Endometrial microvascular endothelial cells (primary cell): ENCODE data around the gene FGFR3. TPM values are rescaled to one million over a fixed set of nuclear protein-coding genes. Genes with fewer than 3 reads are reported as not detected.

Experiments used
- in situ Hi-C: cut with HindIII; loops from 2 replicates; pipeline ENCODE4 v1.10.0; 2017; ENCODE audit warnings: low sequenced_read_pairs, low pct_unique_long_range_greater_than_20kb; ENCODE audit errors: inconsistent ontology term
- total RNA-seq: library from RNA; depleted of rRNA; stranded (reverse); fragments of >200 nt; gene quantifications from one replicate; pipeline ENCODE4 v1.2.3, GENCODE V29; 2015; ENCODE audit errors: inconsistent ontology term

FGFR3 gene
- total RNA-seq, 1 donor from 2014 or later: 0.19 TPM

- in situ Hi-C loops: no loop called here
Observed at GRCh38 chr4:1850276-1850675, 57.2 kb downstream of the FGFR3 start.

GRCh38 chr4:1851160-1851559, 58.1 kb downstream of the FGFR3 start:
- in situ Hi-C loops: no loop called here

GRCh38 chr4:1851575-1852410, 58.7 kb downstream of the FGFR3 start:
- in situ Hi-C loops: no loop called here

GRCh38 chr4:1852904-1853623, 60.0 kb downstream of the FGFR3 start:
- in situ Hi-C loops: no loop called here

- in situ Hi-C loops: no loop called here
Observed at GRCh38 chr4:1854752-1855151, 61.7 kb downstream of the FGFR3 start.

GRCh38 chr4:1855333-1856070, 62.4 kb downstream of the FGFR3 start:
- in situ Hi-C loops: no loop called here

GRCh38 chr4:1856071-1856942, 63.2 kb downstream of the FGFR3 start, which contains the start of gene LETM1:
Gene LETM1, minus strand, starts transcription at chr4:1856156. Its CDS starts 206 bp downstream, at chr4:1855950.
- in situ Hi-C loops: no loop called here

GRCh38 chr4:1856943-1857699, 64.0 kb downstream of the FGFR3 start:
- in situ Hi-C loops: no loop called here

- in situ Hi-C loops: no loop called here
Observed at GRCh38 chr4:1857931-1858330, 64.8 kb downstream of the FGFR3 start.

Other genes starting within 250 kb of the FGFR3 start
- 1.6 TPM for gene FAM53A, start 109.0 kb upstream of the FGFR3 start, total RNA-seq
- gene SLBP, start 81.0 kb upstream of the FGFR3 start, total RNA-seq: 81.0 TPM
- gene TMEM129, start 72.0 kb upstream of the FGFR3 start, total RNA-seq: 34.5 TPM
- gene TACC3, start 71.8 kb upstream of the FGFR3 start, total RNA-seq: 62.5 TPM
- gene LETM1, start 62.9 kb downstream of the FGFR3 start, total RNA-seq: 53.4 TPM
- 68.2 TPM for gene NSD2, start 78.1 kb downstream of the FGFR3 start, total RNA-seq
- 27.2 TPM for gene NELFA, start 215.7 kb downstream of the FGFR3 start, total RNA-seq